Activated CD8-positive, alpha-beta T cell treated with anti-CD3 and anti-CD28 coated beads for 36 hours (primary cell): ENCODE measurements around the gene AP3B1. TPM values are rescaled to one million over a fixed set of nuclear protein-coding genes. Genes with fewer than 3 reads are reported as not detected.

ENCODE experiments used
- ATAC-seq: fragments of 200-7000 bp; cut with Tn5 transposase; one replicate; pipeline ENCODE4 v1.10.0; 2021; ENCODE audit warnings: mild to moderate bottlenecking, moderate library complexity
- CTCF ChIA-PET: fragments of 350-600 bp; sonication (Branson Sonifier 250); formaldehyde crosslinking; loops from one replicate; lab custom pipeline; 2021; ENCODE audit warnings: antibody characterized with exemption; lab: Charles Lee
- POLR2A ChIA-PET: fragments of 350-600 bp; sonication (Branson Sonifier 250); formaldehyde crosslinking; loops from one replicate; lab custom pipeline; 2021; ENCODE audit warnings: antibody characterized with exemption; lab: Charles Lee
- DNase-seq: peaks from one replicate; pipeline ENCODE4 v3.0.0-alpha.2; 2020
- H3K27ac Mint-ChIP-seq: one replicate; pipeline ENCODE4 v1.8.0; 2021; ENCODE audit warnings: mild to moderate bottlenecking, mixed read lengths
- H3K27me3 Mint-ChIP-seq: one replicate; pipeline ENCODE4 v1.8.0; 2021; ENCODE audit warnings: mixed read lengths
- H3K36me3 Mint-ChIP-seq: one replicate; pipeline ENCODE4 v1.8.0; 2021; ENCODE audit warnings: low read depth, mixed read lengths
- H3K4me1 Mint-ChIP-seq: one replicate; pipeline ENCODE4 v1.8.0; 2021; ENCODE audit warnings: low read depth, mixed read lengths
- H3K4me3 Mint-ChIP-seq: one replicate; pipeline ENCODE4 v1.8.0; 2021; ENCODE audit warnings: mild to moderate bottlenecking, moderate library complexity, mixed read lengths
- H3K9me3 Mint-ChIP-seq: one replicate; pipeline ENCODE4 v1.8.0; 2021; ENCODE audit warnings: mixed read lengths
- intact Hi-C: fragments of 100-400 bp; cut with micrococcal nuclease; formaldehyde crosslinking; loops from one replicate; pipeline ENCODE4 v1.10.0; 2022
- total RNA-seq, 2 experiments: library from RNA; stranded (reverse); gene quantifications; one replicate each; pipeline ENCODE4 v1.2.3, GENCODE V29; 2021
- TF ChIP-seq, protein P1 (sequence below): fragments of 200-600 bp; IDR thresholded peaks from one replicate; pipeline ENCODE4 v1.8.0; 2022; ENCODE audit warnings: antibody characterized with exemption, mild to moderate bottlenecking

Gene AP3B1
- total RNA-seq, 2 experiments from 2014 or later: 33.0 to 34.4 TPM

DNA sequence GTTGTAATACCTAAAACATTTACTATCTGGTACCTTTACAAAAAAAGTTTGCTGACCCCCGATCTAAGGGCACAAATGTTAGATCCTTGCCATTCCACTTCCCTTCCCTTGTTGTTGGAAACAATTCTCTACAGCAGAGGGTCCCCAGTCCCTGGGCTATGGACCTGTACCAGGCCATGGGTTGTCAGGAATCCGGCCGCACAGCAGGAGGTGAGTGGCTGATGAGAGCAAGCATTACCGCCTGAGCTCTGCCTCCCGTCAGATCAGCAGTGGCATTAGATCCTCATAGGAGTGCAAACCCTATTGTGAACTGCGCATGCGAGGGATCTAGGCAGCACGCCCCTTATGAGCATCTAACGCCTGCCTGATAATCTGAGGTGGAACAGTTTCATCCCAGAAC is 248.5 kb downstream of the AP3B1 start:
- ChIA-PET POLR2A (no interaction called here), CTCF (no interaction called here)
- Mint-ChIP-seq H3K4me1 (no peaks in the 10 kb centered on the region), H3K9me3 (peaks cover 7% of the 10 kb centered on the region), H3K27ac (no peak overlapping the region), H3K36me3 (peaks cover 27% of the 10 kb centered on the region), H3K27me3 (no peaks in the 10 kb centered on the region), H3K4me3 (no peak overlapping the region)
- TF ChIP-seq, protein P1, sequence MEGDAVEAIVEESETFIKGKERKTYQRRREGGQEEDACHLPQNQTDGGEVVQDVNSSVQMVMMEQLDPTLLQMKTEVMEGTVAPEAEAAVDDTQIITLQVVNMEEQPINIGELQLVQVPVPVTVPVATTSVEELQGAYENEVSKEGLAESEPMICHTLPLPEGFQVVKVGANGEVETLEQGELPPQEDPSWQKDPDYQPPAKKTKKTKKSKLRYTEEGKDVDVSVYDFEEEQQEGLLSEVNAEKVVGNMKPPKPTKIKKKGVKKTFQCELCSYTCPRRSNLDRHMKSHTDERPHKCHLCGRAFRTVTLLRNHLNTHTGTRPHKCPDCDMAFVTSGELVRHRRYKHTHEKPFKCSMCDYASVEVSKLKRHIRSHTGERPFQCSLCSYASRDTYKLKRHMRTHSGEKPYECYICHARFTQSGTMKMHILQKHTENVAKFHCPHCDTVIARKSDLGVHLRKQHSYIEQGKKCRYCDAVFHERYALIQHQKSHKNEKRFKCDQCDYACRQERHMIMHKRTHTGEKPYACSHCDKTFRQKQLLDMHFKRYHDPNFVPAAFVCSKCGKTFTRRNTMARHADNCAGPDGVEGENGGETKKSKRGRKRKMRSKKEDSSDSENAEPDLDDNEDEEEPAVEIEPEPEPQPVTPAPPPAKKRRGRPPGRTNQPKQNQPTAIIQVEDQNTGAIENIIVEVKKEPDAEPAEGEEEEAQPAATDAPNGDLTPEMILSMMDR: no peak
- DNase-seq: no peak
- intact Hi-C loops: no loop called here
- ATAC-seq: no peak

DNA sequence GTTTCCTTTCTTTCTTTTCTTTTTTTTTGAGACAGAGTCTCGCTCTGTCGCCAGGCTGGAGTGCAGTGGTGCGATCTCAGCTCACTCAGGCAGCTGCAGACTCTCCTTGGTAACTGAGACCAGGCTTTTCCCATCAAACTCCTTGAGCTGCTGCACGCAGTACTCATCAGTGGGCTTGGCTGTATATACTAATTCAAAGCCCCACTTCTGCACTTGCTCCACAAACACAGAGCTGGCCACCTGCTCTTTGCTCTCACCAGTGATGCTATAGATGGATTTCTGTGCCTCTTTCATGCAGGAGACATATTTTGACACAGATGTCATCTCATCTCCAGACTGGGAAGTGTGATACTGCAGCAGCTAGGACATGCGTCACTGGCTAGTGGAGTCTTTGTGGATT is 252.7 kb downstream of the AP3B1 start:
- no peaks in the 10 kb centered on the region for H3K27me3 Mint-ChIP-seq
- H3K4me3 Mint-ChIP-seq: no peak overlapping the region
- TF ChIP-seq, protein P1: no peak
- no peaks in the 10 kb centered on the region for H3K4me1 Mint-ChIP-seq
- no peak for DNase-seq
- intact Hi-C loops: no loop called here
- no peak overlapping the region for H3K27ac Mint-ChIP-seq
- CTCF ChIA-PET: no interaction called here
- no peak for ATAC-seq
- no peaks in the 10 kb centered on the region for H3K9me3 Mint-ChIP-seq
- POLR2A ChIA-PET: no interaction called here
- peaks cover 25% of the 10 kb centered on the region for H3K36me3 Mint-ChIP-seq

- TF ChIP-seq, protein P1: no peak
- H3K36me3 Mint-ChIP-seq: peaks cover 3% of the 10 kb centered on the region
- H3K9me3 Mint-ChIP-seq: no peaks in the 10 kb centered on the region
- CTCF ChIA-PET: interaction anchor here (0.6 kb wide), 1 partner anchor 289 kb away, joined by 5 read pairs; no protein-coding TSS in a partner anchor
- H3K4me1 Mint-ChIP-seq: no peaks in the 10 kb centered on the region
- no peak overlapping the region for H3K27ac Mint-ChIP-seq
- no peak overlapping the region for H3K4me3 Mint-ChIP-seq
- H3K27me3 Mint-ChIP-seq: no peaks in the 10 kb centered on the region
- no peak for ATAC-seq
- POLR2A ChIA-PET: no interaction called here
- DNase-seq: no peak
- intact Hi-C loops: no loop called here
These were observed 269.0 kb downstream of the AP3B1 start for GRCh38 chr5:78025540-78025939.

DNA sequence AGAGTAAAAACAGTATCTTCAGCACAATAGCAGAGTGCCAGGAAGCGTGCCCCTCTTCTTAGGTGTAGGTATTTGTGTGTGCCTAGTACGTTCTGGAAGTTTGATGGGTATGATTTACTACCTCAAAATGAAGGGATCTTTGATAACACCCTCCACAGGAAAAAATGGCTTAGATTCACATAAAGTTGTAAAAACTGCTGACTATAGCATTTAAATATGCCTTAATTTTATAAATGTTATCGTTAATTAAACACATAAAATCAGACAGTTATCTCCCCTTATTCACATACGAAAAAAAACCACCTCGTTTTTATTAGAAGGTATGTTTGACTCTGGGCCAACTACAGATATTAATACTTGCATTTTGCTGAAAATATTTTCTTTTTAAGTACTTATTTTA is 274.8 kb downstream of the AP3B1 start:
- Mint-ChIP-seq H3K9me3 (no peaks in the 10 kb centered on the region), H3K27me3 (no peaks in the 10 kb centered on the region), H3K36me3 (no peaks in the 10 kb centered on the region), H3K27ac (no peak overlapping the region), H3K4me3 (no peak overlapping the region), H3K4me1 (no peaks in the 10 kb centered on the region)
- TF ChIP-seq, protein P1: no peak
- ATAC-seq (no peak), DNase-seq (no peak)
- ChIA-PET CTCF (no interaction called here), POLR2A (no interaction called here)
- intact Hi-C loops: no loop called here

GRCh38 chr5:78016863-78017529 is 277.5 kb downstream of the AP3B1 start:
- Mint-ChIP-seq H3K27me3 (no peaks in the 10 kb centered on the region), H3K36me3 (peaks cover 2% of the 10 kb centered on the region), H3K4me1 (no peaks in the 10 kb centered on the region), H3K9me3 (no peaks in the 10 kb centered on the region), H3K4me3 (no peak overlapping the region), H3K27ac (no peak overlapping the region)
- CTCF ChIA-PET: no interaction called here
- POLR2A ChIA-PET: no interaction called here
- no peak for DNase-seq
- TF ChIP-seq, protein P1: no peak
- intact Hi-C loops: no loop called here
- no peak for ATAC-seq
